ENCODE results near the gene S1PR5.

Gene S1PR5

DNA sequence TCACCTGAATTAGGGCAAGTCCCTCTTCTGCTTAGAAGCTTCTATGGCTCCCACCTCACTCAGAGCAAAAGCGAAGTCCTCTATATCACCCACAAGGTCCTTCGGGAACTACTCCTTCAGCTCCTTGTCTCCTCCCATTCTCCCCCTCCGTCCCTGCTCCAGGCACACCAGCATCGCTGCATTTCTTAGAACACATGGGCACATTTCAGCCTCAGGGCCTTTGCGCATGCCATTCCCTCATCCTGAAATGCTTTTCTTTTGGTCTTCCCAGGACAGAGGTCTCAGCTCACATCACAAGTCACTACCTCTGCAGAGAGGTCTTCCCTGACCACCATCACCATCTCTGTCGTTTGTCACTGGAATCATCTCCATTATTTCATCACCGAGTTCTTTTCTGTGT is 4.0 kb downstream of the S1PR5 start:
- no peak for DNase-seq

DNA sequence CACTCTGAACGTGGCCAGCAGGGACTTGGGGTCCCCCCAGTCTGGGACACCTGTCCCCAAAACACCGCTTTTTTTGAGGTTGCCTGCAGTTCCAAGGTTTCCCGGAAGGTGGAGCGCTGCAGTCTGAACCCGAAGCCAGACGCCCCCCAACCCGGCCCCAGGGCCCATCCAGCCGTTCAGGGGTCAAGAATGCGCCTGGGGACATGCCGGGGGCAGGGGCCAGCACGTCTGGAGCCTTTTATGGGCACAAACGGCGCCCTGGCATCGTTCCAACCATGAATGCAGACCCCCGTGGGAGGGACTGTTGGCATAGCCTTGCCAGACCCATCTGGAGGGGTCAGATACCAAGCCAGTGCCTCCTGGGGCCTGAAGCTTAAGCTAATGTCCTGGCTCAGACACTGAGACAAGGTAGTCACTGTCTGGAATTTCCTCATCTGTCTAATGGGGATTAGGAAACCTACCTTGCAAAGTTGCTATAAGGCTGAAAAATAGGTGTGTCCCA is 6.9 kb downstream of the S1PR5 start:
- no peak for DNase-seq

DNA sequence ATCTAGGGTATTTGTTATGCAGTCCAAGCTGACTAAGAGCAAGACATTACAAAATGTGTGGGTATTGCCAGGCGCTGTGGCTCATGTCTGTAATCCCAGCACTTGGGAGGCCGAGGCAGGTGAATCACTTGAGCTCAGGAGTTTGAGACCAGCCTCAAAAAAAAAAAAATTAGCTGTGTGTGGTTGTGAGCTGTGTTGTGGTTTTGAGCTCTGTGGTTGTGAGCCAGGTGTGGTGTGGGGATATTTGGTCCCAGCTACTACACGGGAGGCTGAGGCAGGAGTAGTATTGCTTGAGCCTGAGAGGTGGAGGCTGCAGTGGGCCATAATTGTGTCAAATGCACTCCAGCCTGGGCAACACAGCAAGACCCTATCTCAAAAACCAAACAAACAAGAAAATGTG is 8.5 kb downstream of the S1PR5 start:
- no peak for DNase-seq

DNA sequence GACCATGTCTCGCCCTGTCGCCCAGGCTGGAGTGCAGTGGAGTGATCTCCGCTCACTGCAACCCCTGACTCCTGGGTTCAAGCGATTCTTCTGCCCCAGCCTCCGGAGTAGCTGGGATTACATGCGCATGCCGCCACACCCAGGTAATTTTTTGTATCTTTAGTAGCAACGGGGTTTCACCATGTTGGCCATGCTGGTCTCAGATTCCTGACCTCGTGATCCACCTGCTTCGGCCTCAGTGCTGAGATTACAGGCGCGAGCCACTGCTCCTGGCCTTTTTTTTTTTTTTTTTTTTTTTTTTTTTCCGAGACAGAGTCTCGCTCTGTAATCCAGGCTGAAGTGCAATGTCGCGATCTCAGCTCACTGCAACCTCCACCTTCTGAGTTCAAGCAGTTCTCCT is 9.2 kb downstream of the S1PR5 start:
- DNase-seq, result no peak

DNA sequence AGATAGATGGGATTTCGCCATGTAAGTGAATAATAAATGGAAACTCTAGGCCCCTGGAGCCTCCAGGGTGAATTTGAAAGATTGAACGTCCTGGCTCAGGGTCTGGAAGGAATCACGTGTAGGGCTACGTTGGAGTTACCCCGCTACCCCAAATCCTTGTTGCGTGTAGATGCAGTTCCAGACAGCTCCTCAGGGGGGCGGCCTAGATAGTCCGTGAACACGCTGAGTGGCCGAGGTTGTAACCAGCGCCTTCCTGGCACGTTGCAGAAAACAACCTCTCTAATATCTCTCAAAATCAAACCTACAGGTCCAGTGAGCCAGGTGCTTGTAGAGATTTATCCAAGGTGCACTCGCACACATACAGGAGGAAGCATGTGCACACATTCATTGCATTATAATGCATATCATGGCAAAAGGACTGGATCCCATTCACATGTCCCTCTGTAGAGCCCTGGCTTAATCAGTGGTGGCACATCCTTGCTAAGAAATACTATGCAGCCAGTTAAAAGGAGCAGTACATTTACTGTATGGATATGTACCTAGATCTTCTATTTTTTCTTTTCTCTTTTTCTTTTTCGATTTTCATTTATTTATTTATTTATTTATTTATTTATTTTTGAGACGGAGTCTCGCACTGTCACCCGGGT is 11.5 kb downstream of the S1PR5 start:
- peak; percentile 68 to 81 for DNase-seq

DNA sequence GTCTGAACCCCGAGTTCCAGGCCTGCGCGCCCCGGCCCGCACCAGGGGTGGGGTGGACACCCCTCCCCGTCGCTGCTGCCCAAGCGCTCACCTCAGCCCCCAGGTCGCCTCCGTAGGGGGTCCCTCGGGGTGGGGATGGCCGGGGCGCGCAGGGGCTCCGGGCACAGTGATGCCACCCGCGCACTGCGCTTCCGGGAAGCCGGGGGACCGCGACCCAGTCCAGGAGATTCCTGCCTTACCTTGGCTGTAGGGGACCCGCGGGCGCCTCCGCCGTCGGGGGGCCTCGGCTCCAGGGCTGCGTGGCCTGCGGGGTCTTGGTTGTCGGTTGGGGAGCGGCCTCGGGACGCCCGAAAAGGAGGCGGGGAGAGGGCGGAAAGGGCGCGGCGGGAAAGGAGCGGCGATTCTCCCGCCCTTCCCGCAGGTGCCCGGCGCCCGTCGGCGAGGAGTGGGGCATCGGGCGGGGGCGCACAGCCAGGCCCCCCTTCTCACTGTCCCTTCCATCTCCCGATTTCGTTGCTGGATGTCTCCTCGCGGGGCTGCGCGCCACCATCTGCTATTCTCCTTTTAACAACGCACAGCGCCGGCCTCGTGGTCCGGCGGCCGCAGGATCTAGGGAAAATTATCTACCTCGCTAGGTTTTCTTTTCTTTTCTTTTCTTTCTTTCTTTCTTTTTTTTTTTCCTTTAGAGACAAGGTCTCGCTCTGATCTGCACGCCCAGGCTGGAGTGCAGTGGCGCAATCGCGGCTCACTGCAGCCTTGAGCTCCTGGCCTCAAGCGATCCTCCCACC is 14.1 kb downstream of the S1PR5 start, which contains the start of gene KEAP1:
TSS of gene KEAP1 (minus strand) at position 355 of the 788 bp plus-strand sequence. CDS start 3,323 bp downstream, outside the sequence.
- DNase-seq, result peak in 1 of 2 experiments; percentile 19

DNA sequence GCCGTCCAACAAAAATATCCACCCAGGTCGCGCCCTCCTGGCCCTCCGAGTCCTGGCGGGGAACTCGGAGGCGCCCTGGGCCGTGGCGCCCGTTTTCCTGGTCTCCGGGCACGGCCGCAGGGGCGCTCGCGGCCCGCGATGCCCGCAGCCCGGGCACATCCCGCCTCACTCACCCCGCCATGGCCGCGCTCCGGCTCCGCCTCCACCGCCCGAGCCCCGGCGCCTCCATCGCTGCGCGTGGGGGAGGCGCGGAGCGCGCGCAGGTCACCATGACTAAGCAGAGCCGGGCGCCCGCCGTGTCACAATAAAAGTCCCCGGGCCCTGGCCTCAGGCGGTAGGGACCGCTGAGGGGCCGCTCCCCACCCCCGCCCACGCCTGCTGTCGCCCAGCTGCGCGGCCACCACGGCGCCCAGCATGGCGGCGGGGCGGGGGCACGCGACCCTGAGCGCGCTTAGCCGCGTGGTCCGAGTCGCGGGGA is 14.7 kb downstream of the S1PR5 start:
- peak; percentile 75 to 86 for DNase-seq

DNA sequence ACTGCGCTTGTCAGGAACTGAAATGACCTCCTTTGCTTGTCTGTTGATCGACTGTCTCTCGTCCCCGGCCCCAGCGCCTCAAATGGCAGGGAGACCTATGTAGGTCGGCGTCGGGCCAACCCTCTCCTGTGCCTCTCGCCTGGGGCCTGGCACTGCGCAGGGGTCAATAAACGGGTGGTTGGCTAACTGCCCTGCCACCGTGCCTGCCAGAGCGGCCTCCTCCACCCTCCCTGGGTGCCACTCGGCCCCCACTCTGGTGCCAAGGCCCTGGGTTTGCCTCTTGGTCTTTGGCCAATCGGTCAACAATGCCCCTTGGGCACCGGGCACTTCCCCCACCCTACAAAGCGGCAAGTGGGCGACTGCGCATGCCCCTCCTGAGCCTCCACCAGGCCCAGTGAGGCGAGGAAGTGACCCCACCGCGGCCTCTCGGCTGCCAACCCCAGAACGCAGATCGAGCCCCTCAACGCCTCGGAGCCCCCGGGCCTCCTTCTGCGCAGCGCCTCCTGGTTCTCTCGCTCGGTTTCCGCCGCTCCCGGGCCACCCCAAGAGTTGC is 15.2 kb downstream of the S1PR5 start:
- DNase-seq, result peak; percentile 52 to 57

DNA sequence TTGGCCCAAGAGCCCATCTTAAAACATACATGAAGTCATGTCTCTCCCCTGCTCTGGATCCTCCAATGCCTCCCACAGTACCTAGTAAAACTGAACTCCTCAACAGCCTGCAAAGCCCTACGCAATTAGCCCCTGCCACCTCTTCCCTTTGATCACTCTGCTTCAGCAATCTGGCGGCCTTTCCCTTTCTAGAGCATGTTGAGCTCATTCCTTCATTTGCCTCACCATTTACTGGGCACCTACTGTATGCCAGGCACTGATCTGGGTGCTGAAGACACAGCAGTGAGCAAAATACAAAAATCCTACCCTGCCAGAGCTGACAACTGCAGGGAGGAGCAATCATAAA is 17.0 kb downstream of the S1PR5 start:
- DNase-seq, result no peak

DNA sequence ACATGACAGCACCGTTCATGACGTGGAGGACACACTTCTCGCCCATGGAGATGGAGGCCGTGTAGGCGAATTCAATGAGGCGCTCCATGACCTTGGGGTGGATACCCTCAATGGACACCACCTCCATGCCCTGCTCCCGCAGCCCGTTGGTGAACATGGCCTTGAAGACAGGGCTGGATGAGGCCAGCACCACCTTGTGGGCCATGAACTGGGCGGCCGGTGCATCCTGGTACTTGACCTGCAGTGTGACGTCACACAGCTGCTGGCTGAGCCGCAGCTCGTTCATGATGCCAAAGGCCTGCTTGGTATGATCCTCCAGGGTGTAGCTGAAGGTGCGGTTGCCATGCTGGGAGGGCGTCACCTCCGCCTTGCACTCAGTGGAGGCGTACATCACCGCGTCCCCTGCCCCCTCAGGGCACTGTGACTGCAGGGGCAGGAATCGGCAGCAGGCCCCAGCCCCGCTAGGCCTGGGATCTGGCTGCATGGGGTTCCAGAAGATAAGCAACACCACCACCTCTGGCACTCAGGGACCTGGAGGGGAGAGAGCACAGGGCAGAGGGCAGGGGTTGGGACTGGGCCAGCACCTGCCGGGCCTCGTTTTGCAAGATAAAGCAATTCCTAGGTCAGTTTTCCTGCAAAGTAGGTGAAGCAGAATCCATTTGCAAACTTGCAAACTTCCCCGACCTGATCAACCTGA is 17.5 kb downstream of the S1PR5 start:
- DNase-seq, result no peak

DNA sequence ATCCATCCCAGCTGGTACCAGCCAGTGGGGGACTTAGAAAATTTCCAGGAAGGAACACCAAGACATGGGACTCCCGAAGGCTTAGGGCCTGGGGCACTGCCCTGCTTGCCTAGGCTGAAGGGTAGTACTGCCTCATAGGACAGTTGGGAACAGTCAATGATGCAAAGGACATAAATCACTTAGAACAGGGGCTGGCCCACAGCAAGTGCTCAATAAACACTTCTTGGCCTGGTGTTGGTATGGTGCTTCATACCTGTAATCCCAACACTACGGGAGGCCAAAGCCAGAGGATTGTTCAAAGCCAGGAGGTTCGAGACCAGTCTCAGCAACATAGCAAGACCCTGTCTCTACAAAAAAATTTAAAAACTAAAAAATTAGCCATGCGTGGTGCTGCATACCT is 19.9 kb downstream of the S1PR5 start:
- no peak for DNase-seq

DNA sequence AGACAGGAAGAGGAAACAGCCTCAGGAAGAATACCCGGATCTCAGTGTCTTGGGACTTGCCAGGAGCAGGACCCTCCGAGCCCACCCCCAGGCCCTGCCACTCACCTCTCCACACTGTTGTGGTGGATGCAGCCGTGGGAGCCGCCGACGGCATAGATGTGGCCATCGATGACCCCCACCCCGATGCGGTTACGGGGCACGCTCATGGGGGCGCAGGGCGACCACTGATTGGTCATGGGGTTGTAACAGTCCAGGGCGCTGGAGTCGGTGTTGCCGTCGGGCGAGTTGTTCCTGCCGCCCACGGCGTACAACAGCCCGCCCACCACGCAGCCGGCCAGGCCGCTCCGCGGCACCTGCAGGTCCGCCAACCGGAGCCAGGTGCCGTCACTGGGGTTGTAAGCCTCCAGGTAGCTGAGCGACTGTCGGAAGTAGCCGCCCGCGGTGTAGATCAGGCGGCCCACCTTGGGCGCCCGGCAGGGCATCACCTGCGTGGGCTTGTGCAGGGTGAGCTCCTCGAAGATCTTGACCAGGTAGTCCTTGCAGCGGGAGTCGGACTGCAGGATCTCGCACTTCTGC is 25.7 kb downstream of the S1PR5 start:
- DNase-seq, result no peak

DNA sequence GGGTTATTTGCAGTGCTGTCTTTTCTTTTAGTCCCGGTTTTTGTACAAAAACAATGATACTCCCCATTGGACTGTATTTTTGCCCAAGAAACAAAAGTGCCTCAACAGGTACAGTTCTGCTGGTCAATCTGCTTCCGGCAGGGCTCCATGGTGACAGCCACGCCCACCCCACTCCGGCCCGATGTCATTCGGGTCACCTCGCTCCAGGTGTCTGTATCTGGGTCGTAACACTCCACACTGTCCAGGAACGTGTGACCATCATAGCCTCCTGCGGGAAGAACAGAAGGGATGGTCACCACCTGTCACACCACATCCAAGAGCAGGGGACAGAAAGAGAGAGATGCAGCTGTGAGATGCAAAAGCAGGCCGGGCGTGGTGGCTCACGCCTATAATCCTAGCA is 30.7 kb downstream of the S1PR5 start:
- no peak for DNase-seq

DNA sequence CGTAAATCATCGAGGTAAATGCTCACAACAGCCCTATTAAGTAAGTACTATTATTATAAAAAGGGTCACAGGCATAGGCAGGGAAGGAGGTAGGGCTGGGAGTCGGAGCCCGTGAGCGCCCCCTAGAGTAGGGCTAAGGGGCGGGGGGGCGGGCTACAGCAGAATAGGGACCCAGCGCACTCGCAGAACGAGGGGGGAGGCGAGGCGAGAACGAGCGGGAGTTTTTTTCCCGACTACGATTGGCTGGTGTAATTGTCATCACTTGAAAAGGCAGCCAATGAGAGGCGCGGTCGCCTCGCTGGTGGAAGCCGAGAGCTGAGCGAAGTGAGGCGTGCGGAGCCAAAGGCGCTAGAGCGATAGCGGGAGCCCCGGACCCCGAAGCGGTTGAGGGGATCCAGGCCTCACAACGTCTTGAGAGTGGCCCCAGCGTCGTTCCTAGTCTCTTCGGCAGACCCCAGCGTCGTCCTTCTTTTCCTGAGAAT is 38.3 kb downstream of the S1PR5 start:
- no peak for DNase-seq

DNA sequence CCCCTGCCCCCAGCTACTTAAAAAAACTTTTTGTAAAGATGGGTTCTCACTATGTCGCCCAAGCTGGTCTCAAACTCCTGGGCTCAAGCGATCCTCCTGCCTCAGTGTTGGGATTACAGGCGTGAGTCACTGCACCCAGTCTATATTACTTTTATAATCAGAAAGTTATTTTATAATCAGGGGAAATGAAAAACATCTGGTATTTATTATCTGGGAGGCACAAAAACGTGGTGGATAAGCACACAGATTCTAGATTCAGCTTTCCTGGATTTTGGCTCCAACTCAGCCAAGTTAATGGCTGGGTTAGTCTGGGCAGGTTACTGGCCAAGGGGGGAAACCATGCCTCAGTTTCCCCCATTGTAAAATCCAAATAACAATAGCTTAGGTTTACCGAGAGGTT is 38.8 kb downstream of the S1PR5 start:
- DNase-seq, result no peak

DNA sequence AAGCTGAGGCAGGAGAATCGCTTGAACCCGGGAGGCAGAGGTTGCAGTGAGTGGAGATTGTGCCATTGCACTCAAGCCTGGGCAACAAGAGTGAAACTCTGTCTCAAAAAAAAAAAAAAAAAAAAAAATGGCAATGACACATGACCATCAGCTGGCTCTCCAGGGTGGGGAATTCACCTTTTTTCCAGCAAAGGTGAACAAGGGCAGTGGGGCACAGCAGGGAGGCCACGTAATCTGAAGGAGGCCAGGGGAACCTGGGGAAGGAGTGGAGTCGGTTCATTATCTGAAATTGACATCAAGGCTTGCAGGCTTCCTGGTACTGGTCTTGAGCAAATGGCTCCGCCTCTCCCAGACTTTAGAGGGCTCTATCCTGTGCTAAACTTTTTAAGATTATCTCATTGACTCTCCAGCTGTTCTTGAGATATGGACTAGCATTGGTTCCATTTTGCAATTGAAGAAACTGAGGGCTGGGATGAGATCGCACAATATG is 42.2 kb downstream of the S1PR5 start:
- DNase-seq, result no peak

DNA sequence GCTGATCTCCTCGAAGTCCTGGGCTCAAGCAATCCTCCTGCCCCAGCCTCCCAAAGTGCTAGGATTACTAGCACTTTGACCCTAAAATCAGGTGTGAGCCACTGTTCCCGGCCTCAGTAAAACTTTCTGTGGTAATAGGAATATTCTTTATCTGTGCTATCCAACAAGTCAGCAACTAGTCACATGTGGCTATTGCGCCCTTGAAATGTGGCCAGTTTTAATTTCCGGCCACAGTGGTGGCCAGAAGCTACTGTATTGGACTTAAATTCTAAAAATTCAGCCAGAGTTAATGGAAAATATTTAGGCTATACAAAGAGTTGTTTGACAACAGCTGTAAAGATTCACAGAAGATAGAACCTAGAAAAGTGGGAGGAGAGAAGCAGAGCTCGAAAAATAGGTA is 44.1 kb downstream of the S1PR5 start:
- no peak for DNase-seq

DNA sequence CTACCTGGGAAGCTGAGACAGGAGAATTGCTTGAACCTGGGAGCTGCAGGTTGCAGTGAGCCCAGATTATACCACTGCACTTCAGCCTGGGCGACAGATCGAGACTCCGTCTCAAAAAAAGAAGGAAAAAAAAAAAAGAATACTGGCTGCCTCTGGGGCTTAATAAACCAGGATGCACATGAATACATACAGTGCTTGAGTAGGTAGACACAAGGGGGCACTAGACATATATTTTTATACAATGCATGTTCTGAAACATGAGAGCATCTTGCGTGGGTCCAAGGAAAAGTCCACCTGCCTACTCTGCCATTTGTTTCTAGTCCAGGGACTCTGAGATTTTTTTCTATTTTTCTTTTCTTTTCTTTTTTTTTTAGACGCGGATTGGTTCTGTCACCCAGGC is 45.3 kb downstream of the S1PR5 start:
- DNase-seq, result peak; percentile 54 to 69

DNA sequence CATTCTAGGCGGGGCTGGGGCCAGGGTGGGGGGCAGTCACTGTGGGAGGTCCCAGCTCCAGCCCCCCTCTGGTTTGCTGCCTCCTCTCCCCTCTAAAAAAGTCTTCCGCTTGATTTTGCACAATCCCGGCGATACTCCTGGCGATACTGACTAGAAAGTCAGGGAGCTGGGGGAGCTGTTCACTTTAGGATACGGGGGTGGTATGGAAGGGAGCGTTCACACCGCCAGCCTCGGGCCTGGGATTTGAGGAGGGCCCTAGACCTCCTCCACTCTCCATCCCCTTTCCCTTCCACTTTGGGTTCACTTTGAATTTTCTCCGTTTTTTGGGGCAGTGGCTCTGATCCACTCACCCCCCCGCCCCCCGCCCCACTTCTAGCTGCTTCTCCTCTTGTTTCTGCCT is 49.1 kb downstream of the S1PR5 start:
- no peak for DNase-seq

DNA sequence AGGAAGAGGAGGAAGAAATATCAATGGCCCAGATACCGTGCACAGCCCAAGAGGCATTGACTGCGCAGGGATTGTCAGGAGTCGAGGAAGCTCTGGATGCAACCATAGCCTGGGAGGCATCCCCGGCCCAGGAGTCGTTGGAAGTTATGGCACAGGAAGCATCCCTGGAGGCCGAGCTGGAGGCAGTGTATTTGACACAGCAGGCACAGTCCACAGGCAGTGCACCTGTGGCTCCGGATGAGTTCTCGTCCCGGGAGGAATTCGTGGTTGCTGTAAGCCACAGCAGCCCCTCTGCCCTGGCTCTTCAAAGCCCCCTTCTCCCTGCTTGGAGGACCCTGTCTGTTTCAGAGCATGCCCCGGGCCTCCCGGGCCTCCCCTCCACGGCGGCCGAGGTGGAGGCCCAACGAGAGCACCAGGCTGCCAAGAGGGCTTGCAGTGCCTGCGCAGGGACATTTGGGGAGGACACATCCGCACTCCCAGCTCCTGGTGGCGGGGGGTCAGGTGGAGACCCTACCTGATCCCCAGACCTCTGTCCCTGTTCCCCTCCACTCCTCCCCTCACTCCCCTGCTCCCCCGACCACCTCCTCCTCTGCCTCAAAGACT is 50.0 kb downstream of the S1PR5 start:
- no peak for DNase-seq

DNA sequence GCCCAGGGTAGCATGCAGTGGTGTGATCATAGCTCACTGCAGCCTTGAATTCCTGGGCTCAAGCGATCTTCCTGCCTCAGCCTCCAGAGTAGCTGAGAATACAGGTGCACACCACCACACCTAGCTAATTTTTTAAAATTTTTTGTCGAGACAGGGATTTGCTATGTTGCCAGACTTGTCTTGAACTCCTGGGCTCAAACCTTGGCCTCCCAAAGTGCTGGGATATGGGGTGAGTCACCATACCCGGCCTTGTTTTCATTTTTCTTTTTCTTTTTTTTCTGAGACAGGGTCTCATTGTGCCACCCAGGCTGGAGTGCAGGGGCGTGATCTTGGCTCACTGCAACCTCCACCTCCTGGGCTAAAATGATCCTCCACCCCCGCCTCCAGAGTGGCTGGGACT is 52.8 kb downstream of the S1PR5 start:
- DNase-seq, result no peak
